Kidney capillary endothelial cell (primary cell): Measurements from ENCODE around the gene UNC13C.

Source experiments
- DNase-seq: peaks from one replicate; pipeline ENCODE4 v3.0.0-alpha.2; 2018; ENCODE audit warnings: low spot score

UNC13C gene

GRCh38 chr15:54119051-54119450, 140.8 kb downstream of the UNC13C start:
- no peak for DNase-seq

DNA sequence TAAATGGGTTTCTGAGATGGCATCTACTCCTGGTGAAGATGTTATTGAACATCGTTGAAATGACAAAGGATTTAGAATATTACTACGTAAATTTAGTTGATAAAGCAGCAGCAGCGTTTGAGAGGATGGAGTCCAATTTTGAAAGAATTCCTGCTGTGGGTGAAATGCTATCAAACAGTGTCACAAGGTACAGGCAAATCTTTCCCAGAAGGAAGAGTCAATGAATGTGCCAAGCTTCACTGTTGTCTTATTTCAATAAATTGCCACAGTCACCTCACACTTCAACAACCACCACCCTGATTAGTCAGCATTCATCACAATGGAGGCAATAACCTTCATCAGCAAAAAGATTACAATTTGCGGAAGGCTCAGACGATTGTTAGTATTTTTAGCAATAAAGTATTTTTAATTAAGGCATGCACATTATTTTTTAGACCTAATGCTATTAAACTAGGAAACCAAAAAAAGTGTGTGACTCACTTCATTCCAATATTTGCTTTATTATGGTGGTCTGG, 142.8 kb downstream of the UNC13C start:
- no peak for DNase-seq

- no peak for DNase-seq
Observed at GRCh38 chr15:54127574-54127973, 149.3 kb downstream of the UNC13C start.

- peak; percentile 1 for DNase-seq
Observed at GRCh38 chr15:54131410-54131809, 153.2 kb downstream of the UNC13C start.

GRCh38 chr15:54149115-54149531, 170.9 kb downstream of the UNC13C start:
- no peak for DNase-seq

DNA sequence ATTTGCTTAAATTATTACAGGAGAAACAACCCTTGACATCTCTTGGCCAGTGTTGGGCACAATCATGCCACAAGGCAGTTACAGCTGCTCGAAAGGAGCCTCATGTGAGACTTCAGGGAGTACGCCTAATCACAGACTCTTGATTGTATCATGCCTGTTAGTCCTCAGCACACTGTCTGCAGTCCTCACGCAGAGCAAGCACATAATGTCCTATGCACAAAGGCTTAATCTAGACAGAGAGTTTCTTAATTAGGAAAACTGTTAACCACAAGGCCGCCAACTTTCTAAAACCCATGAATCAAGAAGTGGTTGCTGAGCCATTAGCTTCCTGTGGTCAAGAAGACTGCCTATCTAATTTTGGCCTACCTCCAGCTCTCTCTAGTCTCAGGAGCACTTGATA, 172.0 kb downstream of the UNC13C start:
- DNase-seq = no peak

GRCh38 chr15:54159012-54159411, 180.8 kb downstream of the UNC13C start:
- no peak for DNase-seq

DNA sequence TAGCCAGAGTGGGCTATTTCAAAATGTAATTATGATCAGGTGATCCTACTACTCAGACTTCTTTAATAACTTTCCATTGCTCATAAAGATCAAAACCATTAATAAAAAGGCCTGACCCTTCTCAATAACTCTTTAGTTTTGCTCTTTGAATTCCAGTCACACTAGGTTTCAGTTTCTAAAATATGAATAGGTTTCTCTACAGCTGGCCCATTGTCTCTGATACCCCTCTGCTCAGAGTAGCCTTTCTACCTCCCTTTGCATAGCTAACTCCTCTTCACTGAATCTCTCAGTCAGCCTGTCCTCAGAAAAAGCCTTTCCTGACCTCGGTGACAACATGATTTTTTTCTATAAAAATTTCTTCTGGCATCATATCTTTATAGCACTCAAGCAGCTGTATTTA, 209.1 kb downstream of the UNC13C start:
- no peak for DNase-seq

DNA sequence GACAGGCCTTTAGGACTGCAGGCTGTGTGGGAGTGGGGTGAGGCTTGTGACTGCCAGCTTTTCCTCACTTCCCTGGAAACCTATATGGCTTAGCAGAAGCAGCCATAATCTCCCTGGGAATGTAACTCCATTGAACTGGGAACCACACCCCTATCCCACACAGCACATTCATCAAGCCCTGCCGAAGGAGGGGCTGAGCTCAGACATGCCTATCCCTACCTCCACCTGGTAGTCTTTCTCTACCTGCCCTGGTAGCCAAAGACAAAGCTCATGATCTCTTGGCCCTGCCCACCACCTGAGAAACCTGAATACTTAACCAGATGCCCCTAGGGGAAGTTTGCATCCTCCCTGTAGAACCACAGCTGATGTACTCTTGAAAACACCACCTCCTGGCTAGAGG, 219.8 kb downstream of the UNC13C start:
- DNase-seq = no peak

DNA sequence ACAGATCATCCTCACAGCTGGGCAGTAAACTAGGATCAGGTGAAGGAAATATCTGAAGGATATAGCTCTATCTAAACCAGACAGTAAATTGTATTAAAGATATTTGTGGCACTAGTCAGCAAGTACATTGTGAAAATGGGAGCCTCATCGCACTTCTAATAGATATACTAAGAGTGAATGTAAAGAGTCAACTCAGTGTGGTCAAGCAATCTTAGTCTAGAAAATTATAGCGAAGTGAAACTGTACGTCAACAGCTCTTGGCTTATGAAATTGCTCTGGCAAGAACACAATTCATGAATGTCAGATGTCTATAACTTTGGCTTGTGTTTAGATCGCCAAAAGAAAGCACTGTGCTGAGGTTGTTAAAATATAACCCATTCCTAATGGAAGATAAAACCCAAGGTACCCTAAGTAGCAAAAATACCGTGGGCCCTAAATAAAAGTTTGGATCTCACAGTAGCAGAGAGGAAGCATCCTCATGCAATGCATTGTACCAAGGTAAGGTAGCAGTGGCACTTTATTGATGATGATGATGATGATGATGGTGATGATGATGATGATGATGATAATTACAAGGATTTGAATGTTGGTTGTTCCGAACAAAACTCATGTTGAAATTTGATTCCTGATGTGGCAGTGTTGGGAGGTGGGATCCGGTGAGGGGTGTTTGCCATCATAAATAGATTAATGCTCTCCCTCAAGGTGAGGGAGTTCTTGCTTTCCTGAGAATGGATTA, 228.5 kb downstream of the UNC13C start:
- no peak for DNase-seq

DNA sequence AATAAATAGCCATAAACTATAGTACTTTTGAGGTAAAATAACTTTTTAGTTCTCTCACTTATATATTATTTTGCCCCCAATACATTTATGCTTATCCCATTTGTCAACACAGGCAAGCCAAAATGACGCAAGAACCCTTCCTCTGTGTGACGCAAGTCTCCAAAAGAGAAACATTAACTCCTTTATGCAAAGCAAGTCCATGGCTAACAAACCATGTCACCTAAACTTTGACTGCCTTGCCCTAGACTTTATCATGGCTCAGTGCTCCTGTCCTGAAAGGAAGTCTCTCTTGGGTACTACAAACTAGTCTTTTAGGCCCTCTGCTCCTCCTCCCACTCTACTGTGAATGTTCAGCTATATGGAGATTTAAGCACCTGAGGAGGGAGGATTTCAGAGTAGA, 230.5 kb downstream of the UNC13C start:
- no peak for DNase-seq

DNA sequence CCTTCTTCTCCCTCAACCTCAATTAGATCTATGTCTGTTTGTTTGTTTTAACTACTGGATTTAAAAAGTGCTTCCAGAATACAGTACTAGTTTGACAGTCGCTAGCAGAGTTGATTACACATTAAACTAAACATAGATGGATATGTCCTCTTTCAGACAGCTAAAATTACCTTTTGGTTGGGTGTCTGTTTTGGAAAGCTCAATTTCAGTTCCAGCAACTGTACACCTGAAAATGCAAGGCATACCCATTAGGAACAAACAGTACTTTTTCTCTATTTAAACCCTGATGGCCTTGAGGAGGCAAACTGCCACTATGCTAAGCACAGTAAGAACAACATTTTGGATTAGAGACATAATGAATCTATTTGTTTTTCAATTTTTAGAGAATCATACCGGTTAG, 234.4 kb downstream of the UNC13C start:
- DNase-seq = no peak

DNA sequence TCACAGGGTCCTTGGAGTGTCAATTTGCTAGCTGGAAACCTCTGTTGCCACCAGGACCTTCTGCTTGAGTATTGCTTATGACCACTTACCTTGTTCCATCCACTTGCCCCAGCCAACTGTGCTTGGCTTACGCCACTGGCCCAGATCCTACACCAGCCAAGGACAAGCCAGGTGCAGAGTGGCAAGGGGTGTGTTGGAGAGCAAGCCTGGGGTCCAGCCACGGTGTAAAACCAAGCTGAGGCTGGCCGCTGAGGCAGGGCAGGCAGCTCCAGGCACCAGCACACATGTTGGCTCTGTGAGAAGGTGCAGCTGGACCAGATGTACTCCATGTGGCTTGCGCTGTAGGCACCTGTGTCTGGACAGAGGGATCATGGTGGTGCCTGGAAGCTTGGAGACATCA, 248.2 kb downstream of the UNC13C start:
- no peak for DNase-seq

- no peak for DNase-seq
Observed at GRCh38 chr15:54227569-54227968, 249.3 kb downstream of the UNC13C start.

- DNase-seq = no peak
Observed at GRCh38 chr15:54250326-54250725, 272.1 kb downstream of the UNC13C start.

DNA sequence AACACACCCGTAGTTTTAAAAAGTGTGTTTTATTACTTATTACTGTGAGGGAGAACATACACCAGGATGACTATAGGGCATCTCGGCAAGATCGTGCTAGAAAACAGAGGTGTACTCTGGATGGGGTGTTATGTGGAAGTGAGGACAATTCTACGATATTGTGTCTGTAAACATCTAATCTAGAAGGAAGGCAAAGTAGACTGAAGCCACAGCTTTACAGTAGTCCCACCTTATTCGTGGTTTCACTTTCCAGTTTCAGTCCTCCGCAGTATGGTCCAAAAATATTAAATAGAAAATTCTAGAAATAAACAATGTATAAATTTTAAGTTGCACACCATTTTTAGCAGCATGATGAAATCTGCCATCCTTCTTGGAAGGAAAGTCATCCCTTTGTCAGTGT, 277.9 kb downstream of the UNC13C start:
- no peak for DNase-seq

DNA sequence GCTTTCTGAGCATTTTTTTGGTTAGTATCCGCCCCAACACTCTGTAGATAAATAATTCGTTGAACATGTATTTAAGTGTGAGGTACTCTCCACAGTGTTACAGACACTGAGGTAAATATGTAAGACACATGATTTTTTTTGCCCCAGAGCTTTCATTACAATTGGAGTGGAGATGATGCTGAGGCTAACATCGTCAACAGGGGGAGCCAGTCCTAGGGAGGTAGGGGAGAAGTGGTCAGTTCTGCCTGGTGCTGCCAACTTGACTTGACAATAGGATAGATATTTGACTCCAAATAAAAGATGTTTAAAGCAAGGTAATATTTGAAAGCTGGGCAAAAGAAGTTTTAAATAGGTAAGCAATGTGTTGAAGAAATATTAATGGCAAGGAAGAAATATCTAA, 295.7 kb downstream of the UNC13C start:
- DNase-seq = no peak

GRCh38 chr15:54277834-54278233, 299.6 kb downstream of the UNC13C start:
- DNase-seq = no peak

GRCh38 chr15:54280726-54281125, 302.5 kb downstream of the UNC13C start:
- no peak for DNase-seq

GRCh38 chr15:54282228-54282836, 304.1 kb downstream of the UNC13C start:
- no peak for DNase-seq

GRCh38 chr15:54288049-54288448, 309.8 kb downstream of the UNC13C start:
- DNase-seq = no peak

GRCh38 chr15:54289590-54290136, 311.4 kb downstream of the UNC13C start:
- no peak for DNase-seq

GRCh38 chr15:54298396-54298795, 320.2 kb downstream of the UNC13C start:
- DNase-seq = no peak
